DMS79 treated with DMSO at 0.1 percent for 48 hours (cell line): ENCODE results near the gene ARHGDIG.
A peak's percentile ranks its signal among the peaks of the same experiment; 100 is the strongest.

Experiments used
- DNase-seq: peaks from one replicate; lab custom pipeline; 2025; lab: John Stamatoyannopoulos, UW

The ARHGDIG gene

DNA sequence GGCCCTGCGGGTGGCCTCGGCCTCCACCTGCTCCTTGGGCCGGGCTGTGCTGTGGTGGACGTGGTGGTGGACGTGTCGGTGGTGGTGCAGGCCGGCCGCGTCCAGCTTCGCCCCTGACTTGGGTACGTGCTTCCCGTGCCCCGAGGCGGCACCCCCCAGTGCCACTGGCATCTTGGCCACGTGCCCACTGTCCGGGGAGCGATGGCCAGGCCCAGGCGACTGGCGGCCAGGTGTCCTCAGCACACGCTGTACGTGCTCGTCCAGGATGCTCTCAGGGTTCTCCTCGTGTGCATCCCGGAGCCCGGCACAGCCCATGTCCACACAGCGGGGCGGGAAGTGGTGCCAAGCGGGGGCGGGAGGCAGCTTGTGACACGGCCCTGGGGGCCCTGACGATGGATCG, 17.4 kb downstream of the ARHGDIG start:
- no peak for DNase-seq

DNA sequence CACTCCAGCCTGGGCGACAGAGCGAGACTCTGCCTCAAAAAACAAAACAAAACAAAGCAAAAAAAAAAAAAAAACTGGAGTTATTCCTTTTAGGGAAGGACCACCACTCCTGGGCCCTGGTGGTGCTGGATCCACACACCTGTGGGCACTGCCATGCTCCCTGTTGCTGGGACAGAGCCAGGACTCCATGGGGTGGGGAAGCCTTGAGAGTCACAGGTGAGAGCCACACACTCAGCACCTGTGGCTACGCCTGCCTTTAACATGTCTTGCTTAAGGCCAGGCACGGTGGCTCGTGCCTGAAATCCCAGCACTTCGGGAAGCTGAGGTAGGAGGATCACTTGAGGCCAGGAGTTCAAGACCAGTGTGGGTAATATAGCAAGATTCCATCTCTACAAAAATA, 20.8 kb downstream of the ARHGDIG start:
- no peak for DNase-seq

DNA sequence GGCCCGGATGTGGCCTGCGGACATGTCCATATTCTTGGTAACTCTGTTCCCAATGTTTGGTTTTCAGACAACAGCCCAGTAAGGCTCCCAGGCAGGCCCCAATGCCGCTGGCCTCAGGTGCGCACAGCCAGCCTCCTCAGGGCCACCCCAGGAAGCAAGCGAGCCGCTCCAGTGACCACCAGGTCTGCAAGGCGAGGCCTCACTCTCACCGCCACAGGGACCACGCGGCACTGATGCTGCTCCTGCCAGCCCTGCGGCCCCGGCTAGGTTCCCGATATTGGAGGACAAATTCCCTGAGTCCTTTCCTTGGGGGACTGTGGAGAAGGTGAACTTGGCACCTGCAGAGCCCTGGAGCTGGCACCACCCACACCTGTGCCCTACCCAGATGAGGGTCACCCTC, 21.6 kb downstream of the ARHGDIG start:
- DNase-seq = no peak

DNA sequence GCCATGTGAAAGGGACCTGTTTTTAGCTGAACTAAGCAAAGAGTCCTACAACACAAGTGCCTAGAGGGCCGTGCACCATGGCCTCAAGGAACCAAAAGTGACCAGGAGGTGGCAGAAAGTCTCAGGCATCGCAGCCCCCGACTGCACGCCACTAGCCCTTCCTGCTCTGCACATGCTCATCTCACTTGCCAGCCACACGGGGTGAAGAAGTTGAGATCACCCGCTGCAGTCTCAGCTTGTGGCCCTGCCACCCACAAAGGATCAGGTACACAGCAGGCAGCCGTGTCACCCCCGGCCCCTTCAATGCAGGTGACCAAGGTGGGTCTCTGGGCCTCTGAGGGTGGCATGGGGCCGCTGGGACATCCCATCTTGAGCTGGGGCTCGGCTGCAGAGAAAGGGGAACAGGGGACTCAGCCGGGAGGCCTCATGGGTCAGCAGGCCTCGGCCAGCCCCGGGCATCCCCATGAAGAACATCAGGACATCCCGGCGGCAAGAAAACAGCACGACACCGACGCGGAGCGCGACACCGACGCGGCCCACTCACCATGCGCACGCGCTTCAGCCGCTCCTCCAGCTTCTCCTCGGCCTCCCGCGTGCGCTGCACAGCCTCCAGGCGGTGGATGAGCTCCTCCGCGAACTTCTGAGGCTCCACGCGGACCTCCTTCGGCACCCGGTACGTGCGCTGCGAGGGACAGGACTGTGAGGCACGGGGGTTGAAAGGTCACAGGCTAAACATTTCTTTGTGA, 23.5 kb downstream of the ARHGDIG start:
- no peak for DNase-seq

DNA sequence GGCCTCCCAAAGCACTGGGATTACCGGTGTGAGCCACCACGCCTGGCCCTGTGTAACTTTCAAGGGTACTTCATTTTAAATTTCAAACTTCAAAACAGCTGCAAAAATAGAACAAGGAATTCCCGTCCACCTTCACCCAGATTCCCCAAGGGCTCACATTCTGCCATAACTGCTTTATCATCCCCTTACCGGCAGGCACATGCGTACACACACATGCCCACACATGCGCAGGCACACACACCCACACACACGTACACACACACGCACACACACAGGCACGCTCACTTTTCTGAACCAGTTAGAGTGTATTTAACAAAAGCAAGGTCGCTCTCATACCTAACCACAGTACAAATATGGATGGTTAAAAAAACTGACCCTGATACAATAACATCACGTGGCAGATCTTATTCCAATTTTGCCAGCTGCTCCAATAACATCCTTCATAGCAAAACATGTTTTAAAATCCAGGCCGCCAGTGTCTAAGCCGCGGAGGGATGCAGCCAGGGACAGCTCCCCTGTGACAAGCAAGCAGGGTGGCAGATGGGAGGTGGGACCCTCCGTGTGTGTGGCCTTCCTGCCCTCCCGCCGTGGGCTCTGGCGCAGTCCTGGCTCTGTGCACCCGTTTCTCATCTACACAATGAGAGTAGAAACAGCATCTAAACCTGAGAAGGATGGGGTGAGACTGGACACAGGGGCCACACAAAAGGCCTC, 25.7 kb downstream of the ARHGDIG start:
- DNase-seq = peak; percentile 12

DNA sequence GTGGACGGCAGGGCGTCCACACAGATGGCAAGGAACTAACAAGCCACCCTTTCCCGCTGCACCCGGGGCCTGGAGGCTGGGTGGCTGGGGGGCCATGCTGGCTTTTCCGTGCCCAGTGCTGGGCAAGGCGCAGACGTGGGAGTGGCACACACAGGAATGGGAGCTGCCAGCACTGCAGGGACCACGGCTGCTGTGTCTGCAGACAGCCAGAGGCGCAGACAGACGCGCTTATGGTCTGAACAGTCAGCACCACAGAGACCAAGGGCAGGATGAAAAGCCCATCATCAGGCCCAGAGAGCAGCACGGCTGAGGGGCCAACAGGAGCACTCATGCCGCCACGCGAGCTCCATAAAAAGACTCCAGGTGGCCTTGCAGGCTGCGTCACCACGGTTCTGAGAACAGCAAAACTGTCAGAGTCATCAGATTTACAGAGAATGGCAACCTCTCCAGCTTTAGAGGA, 26.6 kb downstream of the ARHGDIG start:
- peak; percentile 61 for DNase-seq

DNA sequence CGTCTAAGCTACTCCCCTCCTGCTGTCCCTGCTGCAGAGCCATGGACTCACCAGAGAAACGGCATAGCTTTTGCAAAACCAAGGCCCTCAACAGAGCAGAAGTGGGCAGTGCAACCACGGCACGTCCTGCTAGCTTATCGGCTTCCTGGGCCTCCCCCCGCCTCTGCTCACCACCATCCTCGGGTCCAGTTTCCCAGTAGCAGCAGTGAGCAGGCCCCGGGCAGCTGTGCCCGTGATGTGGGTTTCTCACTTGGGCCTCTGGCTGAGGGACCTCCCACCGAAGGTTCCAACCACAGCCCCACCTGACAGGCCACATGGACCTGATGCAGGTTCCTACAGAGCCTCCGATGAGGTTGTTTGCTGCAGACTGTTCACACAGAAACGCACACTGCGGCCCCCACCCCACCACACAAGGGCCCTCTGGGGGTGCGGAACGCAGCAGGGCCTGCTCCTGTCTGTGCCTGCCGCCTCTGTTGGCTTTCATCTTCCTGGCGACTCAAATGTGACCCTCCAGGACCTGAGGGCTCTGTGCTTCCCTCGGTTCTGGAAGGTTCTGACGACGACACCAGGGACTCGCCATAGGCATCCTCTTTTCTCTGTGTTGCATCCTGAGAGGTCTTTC, 27.4 kb downstream of the ARHGDIG start:
- no peak for DNase-seq

DNA sequence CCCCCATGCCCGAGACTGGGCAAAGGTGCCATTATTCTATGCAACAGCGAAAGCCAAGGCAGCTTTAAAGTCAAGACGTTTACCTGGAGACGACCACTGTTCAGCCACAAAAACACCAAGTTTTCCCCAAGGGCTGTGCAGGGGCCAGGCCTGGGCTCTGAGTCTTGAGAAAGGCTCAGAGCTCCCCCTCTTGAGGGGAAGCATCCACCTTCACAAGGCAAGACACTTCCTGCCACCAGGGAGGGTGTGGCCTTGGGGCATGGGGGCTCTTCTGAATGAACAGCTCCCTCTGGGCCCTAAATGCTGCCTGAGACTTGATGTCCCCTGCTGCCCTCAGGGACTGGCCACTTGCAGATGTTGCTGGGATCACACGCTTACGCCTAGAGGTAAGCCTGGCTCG, 29.1 kb downstream of the ARHGDIG start:
- no peak for DNase-seq

DNA sequence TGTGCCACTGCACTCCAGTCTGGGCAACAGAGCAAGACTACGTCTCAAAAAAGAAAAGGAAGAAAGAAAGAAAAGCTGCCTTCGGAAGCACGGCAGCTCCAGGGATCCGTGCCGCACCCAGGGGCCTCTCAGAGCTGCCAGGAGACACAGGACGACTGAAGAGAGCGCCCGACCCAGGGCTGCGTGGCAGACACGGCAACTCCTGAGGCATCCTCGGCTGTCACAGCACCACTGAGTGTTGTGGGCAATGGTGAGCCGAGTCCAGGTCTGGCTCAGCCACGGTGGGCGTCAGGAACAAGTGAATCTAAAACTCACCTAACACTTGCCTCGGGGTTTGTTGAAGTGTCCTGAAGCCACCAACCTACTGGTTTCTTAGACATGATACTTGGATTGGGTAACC, 31.3 kb downstream of the ARHGDIG start:
- no peak for DNase-seq

DNA sequence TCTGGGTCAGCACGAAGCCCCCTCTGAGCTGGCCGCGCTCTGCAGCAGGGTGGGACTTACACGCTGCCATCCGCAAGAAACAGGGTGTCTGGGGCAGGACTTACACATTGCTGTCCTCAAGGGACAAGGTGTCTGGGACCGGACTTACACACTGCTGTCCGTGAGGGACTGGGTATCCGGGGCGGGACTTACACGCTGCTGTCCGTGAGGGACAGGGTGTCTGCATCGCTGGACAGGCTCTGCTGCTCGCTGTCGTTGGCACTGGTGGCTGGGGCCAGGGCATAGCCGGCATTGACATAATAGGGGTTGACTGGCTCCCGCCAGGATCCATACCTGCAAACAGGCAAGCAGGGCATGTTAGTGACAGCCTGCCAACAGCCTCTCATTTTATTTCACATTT, 34.0 kb downstream of the ARHGDIG start:
- DNase-seq = peak; percentile 37

DNA sequence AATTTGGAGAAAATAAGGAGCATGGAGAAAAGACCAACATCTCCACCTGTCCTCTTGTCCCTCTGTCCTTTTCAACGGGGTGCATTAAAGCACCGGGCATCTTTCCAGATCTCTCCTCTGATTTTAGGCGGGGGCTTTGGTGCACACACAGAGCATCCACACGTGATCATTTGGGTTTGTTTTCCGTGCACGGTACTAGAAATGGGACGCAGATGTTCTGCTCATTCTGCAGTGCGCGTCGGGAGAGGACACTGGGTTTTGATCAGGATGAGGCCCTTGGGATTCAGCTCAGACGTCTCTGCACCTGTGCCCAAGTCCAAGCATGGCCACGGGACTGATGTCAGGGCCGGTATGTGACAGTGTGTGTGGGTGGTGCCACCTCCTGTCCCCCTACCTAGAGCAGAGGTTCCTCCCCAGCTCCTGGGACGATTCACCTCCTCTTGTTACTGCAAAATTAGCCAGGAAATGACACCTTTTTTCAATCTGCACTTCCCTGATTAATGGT, 34.5 kb downstream of the ARHGDIG start:
- peak; percentile 37 for DNase-seq

DNA sequence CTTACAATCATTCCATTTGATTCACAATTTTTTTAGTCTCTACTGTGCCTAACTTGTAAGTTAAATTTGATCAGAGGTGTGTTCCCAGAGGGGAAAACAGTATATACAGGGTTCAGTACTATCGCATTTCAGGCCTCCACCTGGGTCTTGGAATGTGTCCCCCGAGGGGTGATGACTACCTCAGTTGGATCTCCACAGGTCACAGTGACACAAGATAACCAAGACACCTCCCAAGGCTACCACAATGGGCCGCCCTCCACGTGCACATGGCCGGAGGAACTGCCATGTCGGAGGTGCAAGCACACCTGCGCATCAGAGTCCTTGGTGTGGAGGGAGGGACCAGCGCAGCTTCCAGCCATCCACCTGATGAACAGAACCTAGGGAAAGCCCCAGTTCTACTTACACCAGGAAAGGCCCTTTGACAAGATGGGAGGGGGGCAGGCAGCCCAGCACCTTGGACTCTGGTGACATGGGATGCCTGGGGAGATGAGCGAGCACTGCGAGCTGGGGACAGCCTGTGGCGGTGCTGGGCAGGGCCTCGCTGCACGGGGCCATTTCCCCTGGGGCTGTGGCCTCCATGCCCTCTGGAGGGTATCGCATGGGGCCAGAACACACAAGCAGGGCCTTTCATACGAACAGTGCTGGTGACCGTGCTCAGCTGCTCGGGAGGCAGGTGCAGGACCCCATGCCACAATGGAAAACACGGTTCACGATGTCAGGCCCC, 36.5 kb downstream of the ARHGDIG start:
- no peak for DNase-seq

DNA sequence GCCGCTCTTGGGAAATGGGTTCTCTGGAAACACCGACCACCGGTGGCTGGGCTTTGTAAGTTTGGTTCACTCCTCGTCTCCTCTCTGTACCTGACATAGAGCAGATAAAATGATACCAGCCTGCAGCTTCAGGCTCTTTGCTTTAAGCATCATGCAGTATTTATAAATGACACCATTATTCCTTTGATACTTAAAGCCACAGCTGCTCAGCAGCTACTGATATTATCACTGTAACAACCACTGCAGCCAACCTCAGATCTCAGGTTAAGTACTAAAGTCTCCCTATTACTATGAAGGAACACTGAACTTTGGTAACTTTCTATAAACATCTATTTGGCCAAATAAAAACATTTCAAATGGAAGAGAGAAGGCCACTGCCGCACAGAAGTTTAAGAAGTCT, 37.2 kb downstream of the ARHGDIG start:
- no peak for DNase-seq

DNA sequence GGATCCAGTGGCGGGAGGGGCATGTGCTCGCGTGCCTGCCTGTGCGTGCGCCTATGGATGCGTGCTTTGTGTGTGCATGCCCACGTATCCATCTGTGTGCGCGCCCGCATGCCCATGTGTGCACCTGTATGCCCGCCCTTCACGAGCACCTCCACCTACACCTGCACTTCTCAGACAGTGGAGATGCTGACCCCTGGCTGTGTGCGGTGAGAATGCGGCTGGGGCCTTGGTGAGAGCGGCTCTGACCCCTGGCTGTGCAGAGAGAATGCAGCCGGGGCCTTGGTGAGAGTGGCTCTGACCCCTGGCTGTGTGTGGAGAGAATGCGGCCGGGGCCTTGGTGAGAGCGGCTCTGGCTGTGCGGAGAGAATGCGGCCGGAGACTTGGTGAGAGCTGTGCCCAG, 38.2 kb downstream of the ARHGDIG start:
- DNase-seq = no peak

DNA sequence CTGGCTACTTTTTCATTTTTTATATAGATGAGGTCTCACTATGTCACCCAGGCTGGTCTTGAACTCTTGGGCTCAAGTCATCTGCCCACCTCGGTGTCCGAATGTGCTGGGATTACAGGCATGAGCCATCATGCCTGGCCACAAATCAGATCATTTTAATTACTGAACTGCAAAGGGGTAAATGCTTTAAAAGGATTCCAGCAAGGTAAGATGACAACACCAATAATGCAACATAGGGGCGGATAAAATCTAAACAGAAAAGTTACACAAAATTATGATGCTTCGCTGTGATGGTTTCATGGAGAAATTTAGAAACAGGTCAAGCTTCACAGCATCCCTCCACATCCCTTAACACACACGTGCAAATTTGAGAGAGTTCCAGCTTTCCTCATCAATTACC, 39.8 kb downstream of the ARHGDIG start:
- no peak for DNase-seq

DNA sequence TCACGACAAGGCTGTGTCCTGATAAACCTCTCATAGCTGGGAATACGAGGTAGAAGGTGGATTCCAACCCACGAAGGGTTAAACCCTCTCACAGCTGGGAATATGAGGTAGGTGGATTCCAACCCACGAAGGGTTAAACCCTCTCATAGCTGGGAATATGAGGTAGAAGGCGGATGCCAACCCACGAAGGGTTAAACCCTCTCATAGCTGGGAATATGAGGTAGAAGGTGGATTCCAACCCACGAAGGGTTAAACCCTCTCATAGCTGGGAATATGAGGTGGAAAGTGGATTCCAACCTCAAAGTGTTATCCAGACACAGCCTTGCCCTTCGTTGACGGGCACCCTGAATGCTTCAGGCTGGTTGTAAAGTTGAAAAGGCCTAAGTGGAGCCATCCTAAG, 41.1 kb downstream of the ARHGDIG start:
- no peak for DNase-seq

DNA sequence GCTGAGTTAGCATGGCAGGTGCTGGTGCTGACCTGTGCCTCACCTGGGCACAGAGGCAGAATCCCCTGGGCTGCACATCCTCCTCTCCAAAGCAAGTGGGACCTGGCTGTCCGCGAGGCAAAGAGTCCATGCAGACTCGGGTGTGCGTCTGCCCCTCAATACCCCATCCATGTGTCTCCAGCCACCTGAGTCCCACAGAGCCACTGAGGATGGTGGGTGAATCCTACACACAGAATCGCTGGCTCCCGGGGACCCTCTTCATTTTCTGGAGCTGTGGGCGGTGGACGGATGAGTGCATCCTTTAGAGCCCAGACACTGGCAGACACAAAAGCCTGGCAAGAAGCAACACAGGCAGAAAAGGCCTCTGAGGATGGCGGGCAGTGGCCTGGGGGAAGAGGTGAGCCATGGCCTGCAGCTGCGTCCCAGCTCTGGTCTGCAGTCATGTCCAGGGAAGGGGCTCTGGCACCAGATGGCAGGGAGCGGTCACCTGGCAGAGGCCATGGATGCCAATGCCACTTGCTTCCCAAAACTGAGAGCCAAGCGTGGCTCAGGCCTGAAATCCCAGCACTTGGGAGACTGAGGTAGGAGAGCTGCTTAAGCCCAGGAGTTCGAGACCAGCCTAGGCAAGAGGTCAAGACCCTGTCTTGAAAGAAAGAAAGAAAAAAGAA, 42.2 kb downstream of the ARHGDIG start:
- DNase-seq = no peak

DNA sequence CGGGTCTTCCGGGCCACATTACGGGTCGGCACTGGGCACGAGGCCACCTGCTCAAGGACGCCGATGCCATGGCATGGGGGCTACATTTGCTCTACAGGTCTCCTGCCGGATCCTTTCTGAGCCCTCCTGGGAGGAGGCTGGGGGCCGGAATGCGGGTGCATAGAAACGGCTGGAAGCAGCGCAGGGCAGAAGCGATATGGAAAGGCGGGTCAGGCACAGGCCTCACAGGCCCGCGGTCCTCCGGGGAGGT, 43.7 kb downstream of the ARHGDIG start:
- DNase-seq = no peak

DNA sequence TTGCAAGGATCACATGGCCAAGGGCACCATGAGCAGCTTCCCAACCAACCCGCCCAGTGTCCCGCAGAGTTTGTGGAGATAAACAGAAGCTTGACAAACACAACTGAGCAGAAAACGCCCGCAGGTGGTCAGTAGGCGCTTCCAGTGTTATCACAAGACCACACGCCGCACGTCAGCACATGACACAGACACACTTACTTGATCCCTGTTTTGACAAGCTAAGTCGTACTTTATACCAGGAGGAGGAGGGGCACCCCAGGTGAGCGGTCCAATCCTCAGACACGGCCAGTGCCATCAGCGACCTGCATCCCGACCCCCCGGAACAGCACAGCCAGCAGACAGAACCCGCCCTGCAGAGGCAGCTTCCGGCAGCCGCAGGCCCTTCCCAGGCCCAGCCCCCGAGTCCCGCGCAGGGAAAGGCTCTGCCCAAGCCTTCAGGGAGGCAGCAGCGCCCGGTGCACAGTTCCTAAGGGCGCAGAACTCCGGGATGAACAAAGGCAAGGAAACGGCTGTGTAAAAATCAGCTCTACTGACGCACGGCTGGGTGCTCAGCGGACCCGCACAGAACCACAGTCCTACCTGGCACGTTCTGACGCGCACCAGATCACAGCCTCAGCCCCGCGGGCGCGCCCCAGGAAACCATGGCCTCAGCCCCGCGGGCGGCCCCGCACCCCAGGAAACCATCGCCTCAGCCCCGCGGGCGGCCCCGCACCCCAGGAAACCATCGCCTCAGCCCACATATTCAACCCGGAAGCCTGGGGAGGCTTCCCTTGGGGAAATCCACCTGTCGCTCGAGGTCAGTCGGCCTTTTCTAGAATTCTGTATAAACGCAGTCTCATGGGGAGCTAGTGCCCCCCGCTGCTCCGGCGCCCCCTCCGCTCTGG, 44.3 kb downstream of the ARHGDIG start:
- no peak for DNase-seq

DNA sequence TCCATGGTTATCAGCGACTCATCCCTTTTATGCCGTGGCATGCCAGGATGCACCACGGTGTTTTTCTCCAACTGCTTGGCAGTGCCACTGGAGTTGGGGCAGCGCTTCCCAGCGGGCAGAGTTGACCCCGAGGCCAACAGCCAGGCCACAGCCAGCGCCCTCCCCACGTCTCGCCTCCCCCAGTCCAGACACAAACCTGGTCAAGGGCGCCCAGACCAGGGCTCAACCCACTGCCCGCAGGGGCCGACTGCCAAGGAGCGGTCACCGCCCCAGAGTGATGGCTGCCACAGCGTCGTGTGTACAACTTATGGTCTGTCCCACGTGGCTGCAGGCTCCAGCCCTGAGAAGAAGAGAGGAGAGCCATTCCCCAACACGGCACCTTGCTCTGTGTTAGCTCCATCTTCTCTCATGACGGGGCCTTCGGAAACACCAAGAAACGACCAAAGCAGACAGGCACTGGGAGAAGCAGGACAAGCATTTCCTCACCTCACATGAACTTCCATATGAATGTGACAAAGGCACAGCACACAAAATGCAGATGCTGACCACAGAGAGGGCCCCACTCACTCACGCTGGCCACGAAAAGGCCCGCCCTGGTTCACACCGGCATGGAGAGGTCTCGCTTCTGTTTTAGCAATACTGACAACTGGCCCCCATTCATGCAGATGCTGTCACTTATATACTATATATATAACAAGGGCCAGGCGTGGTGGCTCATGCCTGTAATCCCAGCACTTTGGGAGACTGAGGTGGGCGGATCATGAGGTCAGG, 45.2 kb downstream of the ARHGDIG start:
- DNase-seq = no peak
